Renal cortical epithelial cell (primary cell): ENCODE measurements around the gene PDPK1. TPM values are rescaled to one million over a fixed set of nuclear protein-coding genes. Genes with fewer than 3 reads are reported as not detected.

Experiments used
- DNase-seq: peaks from one replicate; pipeline ENCODE4 v3.0.0-alpha.2; 2011; ENCODE audit warnings: low read depth
- total RNA-seq: library from RNA; depleted of rRNA; stranded (reverse); fragments of >200 nt; gene quantifications from 2 replicates; pipeline ENCODE4 v1.2.3, GENCODE V29; 2014

The PDPK1 gene
- 16.0 and 32.9 TPM in 2 replicates for total RNA-seq

DNA sequence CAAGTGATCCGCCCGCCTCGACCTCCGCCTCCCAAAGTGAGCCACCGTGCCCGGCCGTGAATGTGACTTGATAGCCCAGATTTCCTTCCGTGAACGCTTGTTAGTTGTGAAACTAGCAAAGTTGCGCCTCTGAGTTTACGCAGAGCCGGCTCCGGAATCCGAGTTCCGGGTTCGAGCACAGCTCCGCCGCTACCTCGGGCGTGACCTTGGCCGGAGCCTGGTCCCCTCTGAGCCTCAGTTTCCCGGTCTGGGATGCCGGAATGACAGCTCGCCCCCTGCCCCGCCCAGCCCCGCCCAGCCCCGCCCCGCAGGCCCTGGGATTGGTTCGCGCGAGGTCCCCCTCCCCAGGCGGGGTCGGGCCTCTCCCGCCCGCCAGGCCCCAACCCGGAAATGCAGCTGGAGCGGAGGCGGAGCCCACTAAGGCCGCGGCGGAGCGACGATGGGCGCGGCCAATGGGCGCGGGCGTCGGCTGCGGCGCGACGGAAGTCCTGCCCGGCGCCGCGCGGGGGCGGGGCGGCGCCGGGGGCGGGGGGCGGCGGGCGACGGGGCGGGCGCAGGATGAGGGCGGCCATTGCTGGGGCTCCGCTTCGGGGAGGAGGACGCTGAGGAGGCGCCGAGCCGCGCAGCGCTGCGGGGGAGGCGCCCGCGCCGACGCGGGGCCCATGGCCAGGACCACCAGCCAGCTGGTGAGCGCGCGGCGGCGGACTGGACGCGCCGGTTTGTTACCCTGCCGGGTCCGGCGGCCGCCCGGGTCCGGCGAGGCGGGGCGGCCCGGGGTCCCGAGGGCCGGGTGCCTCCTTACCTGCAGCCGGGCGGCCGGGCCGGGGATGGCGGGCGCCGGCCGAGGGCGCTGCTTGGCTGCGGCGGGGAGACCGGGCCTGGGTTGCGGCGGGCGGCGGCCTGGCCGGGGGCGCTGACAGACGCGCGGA lies at the start of gene PDPK1:
Gene PDPK1 (plus strand): TSS at position 571 of the 929 bp plus-strand sequence. CDS start 92 bp downstream, at position 663.
- DNase-seq: peak; percentile 79

DNA sequence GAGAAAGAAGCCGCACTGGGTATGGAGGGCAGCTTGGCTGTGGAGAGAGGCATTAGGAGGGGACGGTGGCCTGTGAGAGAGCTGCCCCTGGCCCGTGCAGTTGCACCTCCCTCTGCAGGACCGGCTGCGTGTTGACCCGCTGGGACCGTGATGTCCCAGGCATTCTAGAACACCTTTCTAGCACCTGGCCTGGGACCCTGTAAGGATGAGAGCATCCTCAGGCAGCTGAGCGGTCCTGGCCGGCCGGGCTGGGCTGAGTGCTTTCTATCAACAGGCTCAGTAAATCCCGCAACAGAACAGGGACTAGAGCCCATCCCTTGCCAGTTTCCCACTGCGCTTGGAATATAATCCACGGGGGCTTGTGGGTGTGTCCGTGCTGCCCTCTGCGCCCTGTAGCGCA lies 48.2 kb upstream of the PDPK1 start:
- DNase-seq: no peak

DNA sequence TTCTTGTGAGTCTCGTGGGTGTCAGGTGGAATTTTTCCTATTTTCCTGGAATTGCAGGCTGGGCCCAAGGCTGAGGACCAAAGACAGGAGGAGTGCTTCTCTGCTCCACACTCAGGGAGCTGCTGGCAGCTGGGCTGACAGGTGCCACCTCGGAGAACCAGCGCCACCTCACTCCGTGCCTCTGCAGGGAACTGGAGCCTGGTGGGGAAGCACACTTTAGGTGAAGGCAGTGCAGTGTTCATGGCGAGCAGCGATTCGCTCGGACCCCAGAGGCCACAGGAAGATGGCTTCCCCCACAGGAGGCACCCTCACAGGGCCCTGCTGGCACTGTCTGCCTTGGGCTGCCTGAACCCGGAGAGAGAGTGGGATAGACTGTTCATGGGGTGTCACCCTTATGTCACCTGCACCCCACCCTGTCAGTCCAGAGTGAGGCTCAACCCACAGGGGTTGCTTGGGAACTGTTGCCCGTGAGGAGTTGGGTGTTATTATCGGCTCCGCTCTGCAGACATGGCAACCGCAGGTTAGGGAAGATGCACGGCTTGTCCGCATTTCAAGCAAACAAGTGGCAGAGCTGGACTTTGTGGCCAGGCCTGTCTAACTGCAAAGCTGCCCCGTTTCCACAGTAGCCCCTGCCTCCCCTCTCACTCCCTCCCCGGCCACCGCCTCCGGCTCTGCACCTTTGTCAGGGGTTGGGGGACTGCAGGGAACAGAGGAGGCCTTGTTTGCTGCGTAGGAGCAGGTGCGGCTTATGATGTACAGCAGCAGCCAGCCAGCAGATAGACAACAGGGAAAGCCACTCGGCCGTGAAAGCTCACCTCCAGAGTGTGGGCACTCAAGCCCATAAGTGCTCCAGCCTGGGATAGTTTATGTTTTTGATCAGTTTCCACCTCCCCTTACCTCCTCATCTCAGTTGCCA lies 47.4 kb upstream of the PDPK1 start:
- DNase-seq: no peak

DNA sequence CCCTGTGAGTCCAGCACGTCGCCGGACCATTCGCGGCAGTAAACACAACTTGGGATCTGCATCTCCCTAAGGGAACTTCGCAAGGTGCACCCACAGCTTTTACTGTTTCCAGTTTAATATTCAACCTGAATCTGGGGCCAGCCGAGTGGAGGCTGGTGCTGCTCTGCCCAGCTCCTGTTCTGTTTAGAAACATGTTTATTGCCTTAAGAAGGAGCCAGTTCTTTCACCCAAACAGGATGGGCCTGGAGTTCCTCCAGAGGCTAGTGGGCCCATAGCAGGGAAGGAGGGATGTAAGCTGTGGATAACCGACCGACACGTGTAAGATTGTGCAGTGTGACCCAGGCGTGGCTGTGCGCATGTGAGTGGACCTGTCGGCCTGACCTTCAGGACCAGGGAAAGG lies 45.5 kb upstream of the PDPK1 start:
- DNase-seq: peak; percentile 61

DNA sequence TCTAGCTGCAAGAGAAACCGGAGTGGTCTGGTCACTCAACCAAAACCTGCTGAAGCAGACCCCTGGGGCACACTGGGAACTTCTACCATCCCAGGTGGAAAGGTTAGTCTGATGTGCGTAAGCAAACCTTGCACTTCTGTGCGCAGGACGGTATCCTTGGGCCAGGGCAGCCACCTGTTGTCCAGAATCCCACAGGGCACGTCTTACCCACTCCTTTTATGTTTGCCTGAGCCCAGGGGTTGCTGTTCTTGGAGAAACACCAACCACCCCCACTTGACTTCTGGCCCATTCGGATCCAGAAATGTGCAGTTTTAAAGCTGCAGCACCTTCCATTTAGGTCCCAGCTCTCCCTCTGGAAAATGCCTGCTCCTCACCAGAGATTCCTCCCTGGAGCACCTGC lies 44.2 kb upstream of the PDPK1 start:
- DNase-seq: no peak

DNA sequence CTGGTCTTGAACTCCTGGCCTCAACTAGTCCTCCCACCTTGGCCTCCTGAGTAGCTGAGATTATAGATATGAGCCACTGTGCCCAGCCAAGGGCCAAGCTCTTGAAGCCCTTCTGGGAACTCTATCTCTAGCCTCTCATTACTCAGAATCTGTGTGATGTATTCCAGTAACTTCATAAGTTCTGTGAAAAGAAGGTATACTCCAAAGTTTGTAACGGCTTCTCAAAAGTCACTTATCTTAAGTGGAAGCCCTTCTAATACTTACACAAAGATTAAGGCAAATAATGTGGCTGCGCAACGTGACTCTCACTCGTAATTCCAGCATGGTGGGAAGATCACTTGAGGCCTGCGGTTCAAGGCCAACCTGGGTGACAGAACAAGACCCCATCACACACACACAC lies 43.2 kb upstream of the PDPK1 start:
- no peak for DNase-seq

DNA sequence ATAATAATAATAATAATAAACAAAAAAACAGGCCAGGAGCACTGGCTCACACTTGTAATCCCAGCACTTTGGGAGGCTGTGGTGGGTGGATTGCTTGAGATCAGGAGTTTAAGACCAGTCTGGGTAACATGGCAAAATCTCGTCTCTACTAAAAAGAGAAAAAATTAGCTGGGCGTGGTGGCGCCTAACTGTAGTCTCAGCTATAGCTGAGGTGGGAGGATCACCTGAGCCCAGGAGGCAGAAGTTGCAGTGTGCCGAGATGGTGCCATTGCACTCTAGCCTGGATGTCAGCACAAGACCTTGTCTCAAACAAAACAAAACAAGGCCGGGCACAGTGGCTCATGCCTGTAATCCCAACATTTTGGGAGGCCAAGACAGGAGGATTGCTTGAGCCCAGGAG lies 42.8 kb upstream of the PDPK1 start:
- no peak for DNase-seq

DNA sequence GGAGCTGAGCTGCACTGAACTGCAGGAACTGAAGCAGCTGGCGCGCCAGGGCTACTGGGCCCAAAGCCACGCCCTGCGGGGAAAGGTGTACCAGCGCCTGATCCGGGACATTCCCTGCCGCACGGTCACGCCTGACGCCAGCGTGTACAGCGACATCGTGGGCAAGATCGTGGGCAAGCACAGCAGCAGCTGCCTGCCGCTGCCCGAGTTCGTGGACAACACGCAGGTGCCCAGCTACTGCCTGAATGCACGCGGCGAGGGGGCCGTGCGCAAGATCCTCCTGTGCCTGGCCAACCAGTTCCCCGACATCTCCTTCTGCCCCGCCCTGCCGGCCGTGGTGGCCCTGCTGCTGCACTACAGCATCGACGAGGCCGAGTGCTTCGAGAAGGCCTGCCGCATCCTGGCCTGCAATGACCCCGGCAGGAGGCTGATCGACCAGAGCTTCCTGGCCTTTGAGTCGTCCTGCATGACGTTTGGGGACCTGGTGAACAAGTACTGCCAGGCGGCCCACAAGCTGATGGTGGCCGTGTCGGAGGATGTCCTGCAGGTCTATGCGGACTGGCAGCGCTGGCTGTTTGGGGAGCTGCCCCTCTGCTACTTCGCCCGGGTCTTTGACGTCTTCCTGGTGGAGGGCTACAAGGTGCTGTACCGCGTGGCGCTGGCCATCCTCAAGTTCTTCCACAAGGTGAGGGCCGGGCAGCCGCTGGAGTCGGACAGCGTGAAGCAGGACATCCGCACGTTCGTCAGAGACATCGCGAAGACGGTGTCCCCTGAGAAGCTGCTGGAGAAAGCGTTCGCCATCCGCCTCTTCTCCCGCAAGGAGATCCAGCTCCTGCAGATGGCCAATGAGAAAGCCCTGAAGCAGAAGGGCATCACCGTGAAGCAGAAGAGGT lies 41.4 kb upstream of the PDPK1 start:
- DNase-seq: no peak

DNA sequence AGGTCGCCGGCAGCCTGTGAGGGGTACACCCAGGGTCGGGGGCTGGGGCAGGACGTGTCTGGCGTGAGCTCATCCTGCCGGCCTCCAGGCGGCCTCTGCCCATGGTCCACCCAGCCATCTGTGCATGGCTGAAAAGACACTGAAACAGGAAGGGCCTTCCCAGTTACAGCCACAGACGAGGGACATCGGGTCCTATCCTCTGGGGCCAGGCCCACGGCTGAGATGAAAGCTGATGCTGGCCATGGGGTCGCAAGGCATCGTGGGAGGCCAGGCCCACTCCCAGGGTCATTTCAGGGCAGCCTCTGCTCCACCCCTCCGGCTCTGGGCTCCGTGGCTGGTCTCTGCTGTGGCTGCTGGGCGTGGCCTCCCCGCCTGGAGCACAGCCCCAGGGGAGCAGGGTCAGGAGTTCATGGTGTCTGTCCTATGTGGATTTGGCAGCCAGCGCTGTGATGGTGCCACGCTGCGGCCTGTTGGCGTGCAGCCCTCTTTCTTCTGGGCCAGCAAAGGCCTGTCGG lies 40.6 kb upstream of the PDPK1 start:
- no peak for DNase-seq

DNA sequence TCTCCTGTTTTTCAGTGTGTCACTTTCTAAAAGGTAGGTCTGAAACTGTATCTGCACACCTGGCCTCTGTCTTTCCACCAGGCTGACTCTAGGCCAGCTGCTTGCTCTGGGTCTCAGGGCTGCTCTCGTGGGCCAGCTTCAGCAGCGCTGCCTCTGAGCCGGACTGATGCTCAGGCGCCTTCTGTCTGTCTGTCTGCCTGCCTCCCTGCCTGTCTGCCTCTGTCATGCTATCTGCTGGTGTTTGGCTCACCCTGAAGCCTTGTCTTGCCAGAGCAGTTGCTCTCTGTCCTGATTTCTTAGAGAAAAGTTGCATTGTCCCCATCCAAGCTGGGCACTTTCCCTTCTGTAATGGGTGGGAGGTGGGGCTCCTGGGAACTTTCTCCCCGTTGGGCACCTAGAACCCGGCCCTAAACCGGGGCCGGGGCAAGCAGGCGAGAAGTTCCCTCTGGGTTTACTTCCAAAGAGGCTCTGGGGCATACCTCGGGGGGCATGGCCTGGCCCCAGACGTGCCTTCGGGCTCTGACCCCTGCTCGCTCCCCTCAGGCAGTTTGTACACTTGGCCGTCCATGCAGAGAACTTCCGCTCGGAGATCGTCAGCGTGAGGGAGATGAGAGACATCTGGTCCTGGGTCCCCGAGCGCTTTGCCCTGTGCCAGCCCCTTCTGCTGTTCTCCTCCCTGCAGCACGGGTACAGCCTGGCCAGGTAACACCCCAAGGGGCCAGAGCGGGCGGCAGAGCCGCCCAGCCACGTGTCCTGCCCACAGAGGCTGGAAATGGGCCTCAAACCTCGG lies 39.9 kb upstream of the PDPK1 start:
- no peak for DNase-seq

DNA sequence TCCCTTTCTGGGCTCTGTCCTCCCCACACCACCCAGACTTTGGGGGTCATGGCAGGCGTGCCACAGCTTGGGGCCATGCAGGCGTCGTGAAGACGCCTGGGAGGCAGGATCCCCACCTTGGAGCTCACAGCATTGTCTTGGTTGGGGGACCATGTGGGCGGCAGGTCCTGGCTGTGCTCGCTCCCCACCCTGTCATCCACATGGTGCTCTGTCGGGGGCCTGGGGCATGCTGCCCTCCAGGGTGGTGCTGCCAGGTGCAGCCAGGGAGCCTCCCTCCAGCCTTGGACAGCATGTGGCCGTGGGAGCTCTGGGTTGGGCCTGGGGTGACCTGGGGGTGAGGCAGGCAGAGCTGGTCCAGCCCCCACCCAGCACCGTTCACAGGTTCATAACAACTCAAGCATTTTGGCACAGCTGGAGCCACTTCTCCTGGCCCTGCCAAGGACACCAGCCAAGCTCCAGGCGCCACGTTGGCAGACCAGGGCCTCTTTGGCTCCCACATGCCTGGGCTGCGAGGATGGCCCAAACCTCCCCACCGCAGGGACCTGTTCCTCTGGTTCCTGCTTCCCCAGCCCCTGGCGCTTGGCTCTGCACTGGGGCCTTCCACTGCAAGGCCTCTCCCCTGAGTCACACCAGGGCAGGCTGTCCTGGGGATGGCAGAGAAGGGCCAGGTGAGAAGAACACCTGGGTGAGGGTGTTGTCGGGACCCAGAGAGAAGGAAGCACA lies 39.1 kb upstream of the PDPK1 start:
- no peak for DNase-seq

DNA sequence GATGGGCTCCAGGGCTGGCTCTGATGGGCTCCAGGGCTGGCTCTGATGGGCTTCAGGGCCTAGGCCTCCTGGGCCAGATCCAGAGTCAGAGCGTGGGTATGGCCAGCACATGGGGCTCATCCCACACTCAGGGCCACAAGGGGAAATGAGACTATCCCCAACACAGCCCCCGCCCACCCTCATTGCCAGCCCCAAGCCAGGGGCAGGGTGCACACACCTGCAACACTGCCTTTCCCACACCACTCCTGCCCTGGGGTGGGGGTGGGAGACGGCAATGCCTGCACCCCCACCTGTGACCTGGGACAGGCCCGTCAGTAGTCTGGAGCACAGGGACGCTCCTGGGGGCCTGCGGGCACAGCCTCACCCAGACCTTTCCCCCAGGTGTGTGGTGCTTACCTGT lies 38.4 kb upstream of the PDPK1 start:
- DNase-seq: no peak

DNA sequence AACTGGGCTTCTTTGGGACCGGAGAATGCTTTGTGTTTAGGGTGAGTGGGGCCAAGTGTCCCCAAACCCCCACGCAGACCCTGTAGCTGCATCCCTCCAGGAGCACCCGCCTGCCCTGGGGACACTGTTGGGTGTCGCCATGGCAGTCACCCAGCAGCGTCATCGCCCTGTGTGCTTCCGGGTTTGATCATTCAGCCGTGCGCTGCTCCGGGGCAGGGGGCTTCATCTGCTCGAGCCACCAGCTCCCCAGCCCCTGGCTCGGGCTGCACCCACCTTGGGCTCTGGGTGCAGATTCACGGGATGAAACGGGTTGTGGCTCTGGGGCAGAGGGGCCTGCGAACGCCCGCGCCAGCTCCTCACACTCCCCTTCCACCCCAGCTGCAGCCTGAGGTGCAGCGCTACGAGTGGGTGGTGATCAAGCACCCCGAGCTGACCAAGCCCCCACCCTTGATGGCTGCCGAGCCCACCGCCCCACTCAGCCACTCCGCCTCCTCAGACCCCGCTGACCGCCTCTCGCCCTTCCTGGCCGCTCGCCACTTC lies 37.9 kb upstream of the PDPK1 start:
- DNase-seq: no peak

DNA sequence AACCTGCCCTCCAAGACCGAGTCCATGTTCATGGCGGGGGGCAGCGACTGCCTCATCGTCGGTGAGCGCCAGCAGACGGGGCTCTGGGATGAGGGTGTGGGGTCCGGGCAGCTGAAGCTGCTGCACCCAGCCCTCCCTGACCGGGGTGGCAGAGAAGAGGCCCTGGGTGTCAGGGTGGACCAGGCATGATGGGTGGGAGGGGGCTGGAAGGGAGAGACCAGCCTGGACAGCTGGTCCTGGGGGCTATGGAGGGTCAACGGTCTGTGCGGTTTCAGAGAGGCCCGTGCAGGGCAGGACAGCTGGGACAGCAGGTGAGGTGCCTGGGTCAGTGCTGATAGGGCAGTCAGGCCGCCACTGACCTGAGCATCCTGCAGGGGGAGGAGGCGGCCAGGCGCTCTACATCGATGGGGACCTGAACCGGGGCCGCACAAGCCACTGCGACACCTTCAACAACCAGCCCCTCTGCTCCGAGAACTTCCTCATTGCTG lies 37.3 kb upstream of the PDPK1 start:
- DNase-seq: no peak

DNA sequence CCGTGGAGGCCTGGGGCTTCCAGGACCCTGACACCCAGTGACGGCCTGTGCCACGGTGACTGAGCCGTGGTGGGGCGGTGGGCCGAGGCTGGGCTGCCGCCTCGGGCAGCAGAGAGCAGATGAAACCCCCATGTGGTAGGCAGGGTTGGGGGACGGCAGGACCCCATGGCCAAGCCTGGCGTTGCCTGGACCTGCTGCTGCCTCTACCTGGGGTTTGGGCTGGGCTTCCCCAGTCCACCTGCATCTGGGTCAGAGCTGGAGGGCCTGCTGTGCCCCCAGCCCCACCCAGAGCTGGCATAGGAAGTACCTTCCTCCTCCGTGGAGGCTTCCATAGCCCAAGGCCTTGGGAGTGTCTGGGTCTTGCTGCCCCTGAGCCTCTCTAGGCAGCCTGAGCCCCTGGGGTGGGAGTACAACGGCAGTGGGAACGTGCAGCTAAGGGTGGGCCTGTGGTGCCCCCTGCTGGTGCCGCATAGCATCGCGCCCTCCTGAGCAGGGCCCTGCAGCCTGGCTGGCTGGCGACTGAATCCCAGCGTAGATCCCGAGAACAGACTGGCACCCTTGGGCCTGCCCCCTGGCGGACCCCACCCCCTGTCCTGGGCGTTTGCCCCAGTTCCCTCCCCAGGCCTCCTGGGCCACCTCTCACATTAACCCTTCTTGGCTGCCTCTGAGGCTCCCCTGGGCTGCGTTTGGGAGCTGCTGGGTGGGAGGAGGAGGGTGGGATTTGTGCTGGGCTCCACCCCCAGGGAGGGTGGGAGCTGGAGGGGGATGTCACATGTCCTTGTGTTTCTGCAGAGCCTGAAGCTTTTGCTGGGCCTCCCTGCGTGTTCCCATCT lies 36.7 kb upstream of the PDPK1 start:
- DNase-seq: peak; percentile 62

DNA sequence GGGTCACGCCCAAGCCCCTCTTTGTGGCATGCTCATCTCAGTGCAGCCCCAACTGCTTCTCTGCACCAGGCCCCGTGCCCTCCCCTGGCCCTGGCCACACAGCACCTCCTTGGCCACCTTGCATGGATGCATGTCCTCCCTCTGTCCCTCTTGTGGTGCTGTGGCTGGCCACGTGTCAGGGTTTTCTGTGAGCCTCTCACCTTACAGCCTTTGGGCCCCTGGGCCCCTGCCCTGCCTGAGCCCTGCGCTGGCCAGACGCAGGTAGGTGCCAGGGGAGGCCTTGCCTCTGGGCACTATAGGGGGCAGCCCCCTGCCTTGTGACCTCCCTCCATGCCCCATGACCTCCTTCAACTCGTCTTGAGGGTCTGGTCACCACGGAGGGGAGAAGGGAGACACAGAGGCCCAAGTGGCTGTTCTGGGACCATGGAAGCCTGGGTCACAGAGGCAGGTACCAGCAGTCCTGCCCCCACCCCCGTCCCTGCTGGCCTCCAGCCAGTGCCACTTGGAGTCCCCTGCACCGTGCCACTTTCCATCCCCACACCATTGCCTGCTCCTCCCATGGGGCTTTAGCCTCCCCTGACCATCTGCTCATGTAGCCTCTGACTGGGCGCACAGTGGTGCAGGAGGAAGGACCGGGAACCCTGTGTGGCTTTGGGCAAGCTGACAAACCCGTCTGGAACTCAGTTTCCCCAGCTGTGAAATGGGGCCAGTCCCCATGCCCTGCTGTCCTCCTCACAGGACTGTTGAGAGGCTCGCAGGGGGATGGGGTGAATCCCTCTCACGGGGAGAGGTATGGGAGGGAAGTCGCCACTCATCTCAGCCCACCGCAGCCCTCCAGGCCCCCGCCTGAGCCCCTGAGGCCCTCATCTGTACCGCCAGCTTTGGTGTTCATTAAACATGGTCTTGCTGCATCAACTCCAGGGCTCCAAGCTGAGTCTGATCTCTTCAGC lies 35.6 kb upstream of the PDPK1 start:
- DNase-seq: no peak

DNA sequence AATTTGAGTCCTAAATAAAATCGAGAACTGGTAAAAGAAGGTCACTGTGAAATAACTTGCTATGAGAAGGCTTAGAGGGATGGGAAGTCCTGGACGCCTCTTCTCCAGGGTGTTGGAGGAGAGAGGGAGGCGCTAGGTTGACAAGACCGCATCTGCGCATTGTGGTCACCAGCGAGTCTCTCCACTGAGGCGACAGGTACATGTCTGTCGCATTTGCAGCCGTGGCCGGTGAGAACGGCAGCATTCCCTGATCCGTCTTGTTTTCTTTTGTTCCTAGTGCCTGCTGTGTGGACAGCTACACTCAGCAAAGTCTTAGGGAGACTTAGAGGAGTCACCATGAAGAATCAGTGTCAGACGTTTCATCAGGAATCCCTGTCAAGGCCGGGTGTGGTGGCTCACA lies 32.1 kb upstream of the PDPK1 start:
- DNase-seq: no peak
